ENCODE measurements around the gene TAS2R46. TPM values are rescaled to one million over a fixed set of nuclear protein-coding genes. Genes with fewer than 3 reads are reported as not detected.
"Not testable (repeated sequence)": the region's sequence is repeated elsewhere in the genome, so short reads cannot be mapped to it uniquely, and the experiment has no call there.

The TAS2R46 gene
- total RNA-seq (2012; rRNA removed) (3.3 and 4.7 TPM in 2 replicates), polyA plus RNA-seq (2012; rRNA removed) (0.09 TPM in 1 of 2 replicates, not detected in the other), Bru-seq, nascent RNA (percentile 88 among the genes with signal in this experiment), BruChase-seq, experiment 1, labeled RNA remaining after a 6-hour chase (percentile 43 among the genes with signal in this experiment), BruChase-seq, experiment 2, labeled RNA remaining after a 2-hour chase (percentile 69 among the genes with signal in this experiment)
- polyA plus RNA-seq (2012; cell fraction: cytosol; rRNA removed), result not detected in 2 replicates
- 0.08 and 0.56 TPM in 2 replicates for polyA plus RNA-seq (2012; cell fraction: nucleus; rRNA removed; ENCODE audit: low replicate concordance)
- long read RNA-seq, result 0 reads

GRCh38 chr12:11062194-11062593, at the start of gene TAS2R46:
Gene TAS2R46, minus strand, starts transcription at chr12:11062294. Its CDS starts 0 bp downstream, at chr12:11062294.
- H3K56ac ChIP-seq (ENCODE audit: extremely low read depth, insufficient read depth, low read length); H4K5ac ChIP-seq (ENCODE audit: low read depth, low read length); BruUV-seq (replicated peaks); in situ Hi-C loops (cut with MboI; ENCODE audit: low sequenced_read_pairs); CTCF ChIA-PET; H3K9ac ChIP-seq (ENCODE audit: low read depth, low read length); H2AK9ac ChIP-seq (replicated peaks; ENCODE audit: low read depth, low read length, poor library complexity); dilution Hi-C loops (cut with HindIII; ENCODE audit: low sequenced_read_pairs, unreplicated experiment); H2AFZ ChIP-seq (replicated peaks; ENCODE audit: low read length, poor library complexity); H4K20me1 ChIP-seq (ENCODE audit: insufficient read depth, low read length); H2BK20ac ChIP-seq (ENCODE audit: low read depth, low read length); H4K8ac ChIP-seq (ENCODE audit: low read depth in 2 of 2, low read length in 2 of 2); H2BK15ac ChIP-seq (ENCODE audit: low read depth, low read length); H2AK5ac ChIP-seq (ENCODE audit: low read depth, low read length); POLR2A ChIA-PET (ENCODE audit: unreplicated experiment); H3K9me1 ChIP-seq (ENCODE audit: insufficient read depth, low read length); H2BK5ac ChIP-seq (ENCODE audit: low read depth, low read length, poor library complexity, severe bottlenecking); H3K4me2 ChIP-seq (ENCODE audit: low read depth, low read length); H3K36me3 ChIP-seq (ENCODE audit: control insufficient read depth, insufficient read depth, low read length); H3K9me3 ChIP-seq (ENCODE audit: control insufficient read depth, insufficient read depth, low read length); H3K18ac ChIP-seq (ENCODE audit: low read depth, low read length); ATAC-seq (ENCODE audit: low read depth); H3K4me1 ChIP-seq (ENCODE audit: control insufficient read depth, insufficient read depth, low read length); H3K27ac ChIP-seq (ENCODE audit: insufficient read depth, low read length); H3K23ac ChIP-seq (ENCODE audit: low read depth, low read length); H4K91ac ChIP-seq (ENCODE audit: insufficient read depth, low read depth, low read length); intact Hi-C loops (cut with micrococcal nuclease); H3K4ac ChIP-seq (ENCODE audit: low read depth, low read length); H3K27me3 ChIP-seq (ENCODE audit: control insufficient read depth, insufficient read depth, low read length); H2BK120ac ChIP-seq (ENCODE audit: low read depth, low read length); H3K14ac ChIP-seq (replicated peaks; ENCODE audit: low read depth, low read length); H3K4me3 ChIP-seq (ENCODE audit: insufficient read depth, low read depth, low read length); DNase-seq: not testable (repeated sequence)
- WGBS, 2 experiments (ENCODE audit: extremely low coverage in 2 of 2, insufficient read length in 1 of 2), result no CpG with 5 or more reads among the region's 1 CpG
- H3K79me1 ChIP-seq (ENCODE audit: low read depth in 1 of 2, low read length in 2 of 2), result peaks cover 8 to 27% of the 10 kb centered on the region in 2 experiments; a peak in 3 of 4 replicates

GRCh38 chr12:11111213-11111612, 49.1 kb upstream of the TAS2R46 start:
- H2BK20ac ChIP-seq (ENCODE audit: low read depth, low read length); H3K18ac ChIP-seq (ENCODE audit: low read depth, low read length); H2BK5ac ChIP-seq (ENCODE audit: low read depth, low read length, poor library complexity, severe bottlenecking); H2BK15ac ChIP-seq (ENCODE audit: low read depth, low read length); H3K14ac ChIP-seq (replicated peaks; ENCODE audit: low read depth, low read length); DNase-seq; H3K36me3 ChIP-seq (ENCODE audit: control insufficient read depth, insufficient read depth, low read length); H3K4me1 ChIP-seq (ENCODE audit: control insufficient read depth, insufficient read depth, low read length); H3K56ac ChIP-seq (ENCODE audit: extremely low read depth, insufficient read depth, low read length); H3K27me3 ChIP-seq (ENCODE audit: control insufficient read depth, insufficient read depth, low read length); H2AK5ac ChIP-seq (ENCODE audit: low read depth, low read length); H3K9me1 ChIP-seq (ENCODE audit: insufficient read depth, low read length); BruUV-seq (replicated peaks); H3K9ac ChIP-seq (ENCODE audit: low read depth, low read length); H2AK9ac ChIP-seq (replicated peaks; ENCODE audit: low read depth, low read length, poor library complexity); intact Hi-C loops (cut with micrococcal nuclease); H4K5ac ChIP-seq (ENCODE audit: low read depth, low read length); H3K23ac ChIP-seq (ENCODE audit: low read depth, low read length); H3K27ac ChIP-seq (ENCODE audit: insufficient read depth, low read length); dilution Hi-C loops (cut with HindIII; ENCODE audit: low sequenced_read_pairs, unreplicated experiment); POLR2A ChIA-PET (ENCODE audit: unreplicated experiment); H4K8ac ChIP-seq (ENCODE audit: low read depth in 2 of 2, low read length in 2 of 2); H3K9me3 ChIP-seq (ENCODE audit: control insufficient read depth, insufficient read depth, low read length); H4K91ac ChIP-seq (ENCODE audit: insufficient read depth, low read depth, low read length); H3K4me2 ChIP-seq (ENCODE audit: low read depth, low read length); CTCF ChIA-PET; H2AFZ ChIP-seq (replicated peaks; ENCODE audit: low read length, poor library complexity); H4K20me1 ChIP-seq (ENCODE audit: insufficient read depth, low read length); H3K4ac ChIP-seq (ENCODE audit: low read depth, low read length); H2BK120ac ChIP-seq (ENCODE audit: low read depth, low read length); ATAC-seq (ENCODE audit: low read depth); H3K4me3 ChIP-seq (ENCODE audit: insufficient read depth, low read depth, low read length); in situ Hi-C loops (cut with MboI; ENCODE audit: low sequenced_read_pairs): not testable (repeated sequence)
- WGBS, 2 experiments (ENCODE audit: extremely low coverage in 2 of 2, insufficient read length in 1 of 2), result no CpG with 5 or more reads among the region's 1 CpG
- peaks cover 16 to 21% of the 10 kb centered on the region in 2 experiments for H3K79me1 ChIP-seq (ENCODE audit: low read depth in 1 of 2, low read length in 2 of 2)

Data from IMR-90 (cell line).